K562 (cell line): ENCODE results near the gene IGFALS. TPM values are rescaled to one million over a fixed set of nuclear protein-coding genes. Genes with fewer than 3 reads are reported as not detected.

Experiments used
- CBX8 ChIP-seq: fragments of 200-600 bp; sonication (generic); IDR thresholded peaks from 2 replicates; pipeline ENCODE4 v1.6.1; 2012; ENCODE audit warnings: borderline replicate concordance, mixed run types, low read depth, mild to moderate bottlenecking, moderate library complexity, mixed read lengths, low read length, control low read depth, inconsistent platforms; ENCODE audit not compliant: poor library complexity, severe bottlenecking; ENCODE audit errors: extremely low read depth
- CREM ChIP-seq: IDR thresholded peaks from 2 replicates; pipeline ENCODE4 v1.6.1; 2014; ENCODE audit warnings: antibody characterized with exemption, low read depth
- DMBX1 ChIP-seq: fragments of 250-450 bp; sonication (Bioruptor Pico); IDR thresholded peaks from 2 replicates; pipeline ENCODE4 v1.8.0; 2022; ENCODE audit warnings: inconsistent platforms, mild to moderate bottlenecking, moderate library complexity, borderline replicate concordance
- FOXJ3 ChIP-seq: sonication (generic); formaldehyde crosslinking; IDR thresholded peaks from 2 replicates; pipeline ENCODE4 v1.4.0; 2020; ENCODE audit warnings: mild to moderate bottlenecking, missing genetic modification reagents
- GMEB1 ChIP-seq: fragments of 250-450 bp; sonication (Bioruptor Pico); IDR thresholded peaks from 2 replicates; pipeline ENCODE4 v1.4.0; 2020; ENCODE audit warnings: mild to moderate bottlenecking
- ID3 ChIP-seq, 2 experiments: fragments of 250-450 bp in 1 of 2; fragments of 450-650 bp in 1 of 2; sonication (Bioruptor Pico) in 1 of 2; IDR thresholded peaks; 2 replicates each; pipeline versions ENCODE4 v1.6.1 to v1.8.0; 2016 to 2021; ENCODE audit warnings: mild to moderate bottlenecking in 2 of 2, moderate library complexity in 2 of 2, missing compliant biosample characterization in 1 of 2, missing genetic modification characterization in 1 of 2
- ILF3 ChIP-seq: fragments of 450-650 bp; IDR thresholded peaks from 2 replicates; pipeline ENCODE4 v1.6.1; 2018; ENCODE audit warnings: antibody characterized with exemption, mild to moderate bottlenecking, moderate library complexity, borderline replicate concordance
- KDM5B ChIP-seq: fragments of 200-600 bp; sonication (generic); IDR thresholded peaks from 2 replicates; pipeline ENCODE4 v1.6.1; 2012; ENCODE audit warnings: low read depth, mild to moderate bottlenecking, moderate library complexity, low read length, control low read depth, inconsistent platforms; ENCODE audit not compliant: insufficient replicate concordance
- MAFG ChIP-seq: fragments of 450-650 bp; conservative IDR thresholded peaks from 2 replicates; pipeline ENCODE4 v1.6.1; 2016; ENCODE audit warnings: missing genetic modification characterization, missing compliant biosample characterization
- MAX ChIP-seq: sonication (generic); formaldehyde crosslinking; IDR thresholded peaks from 2 replicates; pipeline ENCODE4 v1.9.0; 2022; ENCODE audit warnings: mild to moderate bottlenecking, missing genetic modification reagents
- NFATC3 ChIP-seq: fragments of 450-650 bp; IDR thresholded peaks from 2 replicates; pipeline ENCODE4 v1.6.1; 2017; ENCODE audit warnings: mild to moderate bottlenecking
- NFIX ChIP-seq: fragments of 250-450 bp; sonication (Bioruptor Pico); IDR thresholded peaks from 2 replicates; pipeline ENCODE4 v1.4.0; 2020; ENCODE audit warnings: low read depth, mild to moderate bottlenecking, moderate library complexity
- NR2C1 ChIP-seq, 2 experiments: fragments of 450-650 bp; IDR thresholded peaks; 2 replicates each; pipeline ENCODE4 v1.6.1; 2017; ENCODE audit warnings: mild to moderate bottlenecking in 2 of 2, antibody characterized with exemption in 1 of 2, inconsistent platforms in 1 of 2, missing compliant biosample characterization in 1 of 2, missing genetic modification characterization in 1 of 2
- NRF1 ChIP-seq, 2 experiments: fragments of 450-650 bp; IDR thresholded peaks in 1 of 2; conservative IDR thresholded peaks in 1 of 2; 2 replicates each; pipeline ENCODE4 v1.6.1; 2014; ENCODE audit warnings: mild to moderate bottlenecking in 2 of 2
- PHF8 ChIP-seq: fragments of 200-600 bp; sonication (generic); IDR thresholded peaks from 2 replicates; pipeline ENCODE4 v1.6.1; 2012; ENCODE audit warnings: mixed run types, mild to moderate bottlenecking, inconsistent platforms, low read length, moderate library complexity, borderline replicate concordance
- PML ChIP-seq: IDR thresholded peaks from 2 replicates; pipeline ENCODE4 v1.6.1; 2012; ENCODE audit warnings: low read length, inconsistent platforms
- POLR2G ChIP-seq: fragments of 200-400 bp; formaldehyde crosslinking; IDR thresholded peaks from 2 replicates; pipeline ENCODE4 v1.6.1; 2017; ENCODE audit warnings: low read depth, mild to moderate bottlenecking, antibody characterized with exemption, low read length, moderate library complexity
- POU5F1 ChIP-seq: fragments of 150-350 bp; IDR thresholded peaks from 2 replicates; pipeline ENCODE4 v1.6.1; 2014; ENCODE audit warnings: borderline replicate concordance, low read length, low read depth, mild to moderate bottlenecking; ENCODE audit not compliant: partially characterized antibody
- RNF2 ChIP-seq: sonication (generic); IDR thresholded peaks from 2 replicates; pipeline ENCODE4 v1.6.1; 2016
- SLC30A9 ChIP-seq: fragments of 250-450 bp; sonication (Bioruptor Pico); IDR thresholded peaks from 2 replicates; pipeline ENCODE4 v1.8.0; 2022; ENCODE audit warnings: mild to moderate bottlenecking, moderate library complexity
- SRSF9 ChIP-seq: fragments of 200-400 bp; formaldehyde crosslinking; IDR thresholded peaks from 2 replicates; pipeline ENCODE4 v1.6.1; 2017; ENCODE audit warnings: low read depth, low read length, borderline replicate concordance
- STAT5A ChIP-seq: IDR thresholded peaks from 2 replicates; pipeline ENCODE4 v1.6.1; 2012; ENCODE audit warnings: low read length, inconsistent platforms, borderline replicate concordance
- ZBTB7A ChIP-seq: IDR thresholded peaks from 2 replicates; pipeline ENCODE4 v1.6.1; 2011; ENCODE audit warnings: low read depth, mild to moderate bottlenecking, low read length, moderate library complexity, borderline replicate concordance; ENCODE audit not compliant: control insufficient read depth
- ZKSCAN1 ChIP-seq: fragments of 150-350 bp; IDR thresholded peaks from 2 replicates; pipeline ENCODE4 v1.6.1; 2016; ENCODE audit warnings: low read depth, low read length
- ZNF134 ChIP-seq: fragments of 250-450 bp; sonication (Bioruptor Pico); conservative IDR thresholded peaks from 2 replicates; pipeline ENCODE4 v1.4.0; 2020
- ZNF589 ChIP-seq: fragments of 200-800 bp; sonication (Bioruptor generic); IDR thresholded peaks from 2 replicates; pipeline ENCODE4 v1.6.1; 2016; ENCODE audit warnings: low read depth, missing genetic modification characterization, missing compliant biosample characterization
- ZNF668 ChIP-seq: fragments of 250-450 bp; sonication (Bioruptor Pico); IDR thresholded peaks from 2 replicates; pipeline ENCODE4 v1.8.0; 2022; ENCODE audit warnings: mild to moderate bottlenecking, inconsistent platforms
- polyA plus RNA-seq, 8 experiments: library from polyadenylated mRNA; depleted of rRNA in 4 of 8; stranded (reverse) in 5 of 8; unstranded in 3 of 8; fragments of >200 nt; fragmentation: Nextera tagmentation in 2 of 8; fragmentation: Illumina TruSeq in 1 of 8; extraction: Ambion mirVana in 2 of 8; extraction: Trizol in 1 of 8; gene quantifications; 2 replicates each; pipeline versions ENCODE4 v1.2.1 to v1.2.3, GENCODE V29; 2011 to 2014; ENCODE audit warnings: inconsistent platforms in 1 of 8, missing spikeins in 1 of 8
- total RNA-seq, 7 experiments: library from RNA; depleted of rRNA in 6 of 7; stranded (reverse); fragments of >200 nt in 6 of 7; fragmentation: Illumina TruSeq in 2 of 7; extraction: Trizol in 2 of 7; gene quantifications; 2 replicates each; pipeline versions ENCODE4 v1.2.1 to v1.2.3, GENCODE V29; 2011 to 2021; ENCODE audit warnings: low replicate concordance in 1 of 7

Gene IGFALS
- total and polyA plus RNA-seq, 9 of the 15 experiments (the other 6 are each of a cell fraction or from before 2014, with no cell fraction given) = not detected

GRCh38 chr16:1832838-1833454 is 39.4 kb upstream of the IGFALS start (continued):
- 0 out of 2 replicates have a peak, but pooled peaks have one; percentile 10 for TF ChIP-seq GMEB1 (CRISPR knock-in tag)
- peak; percentile 90 for TF ChIP-seq RNF2
- TF ChIP-seq MAFG (tag) = no peak
- TF ChIP-seq ZNF668 (CRISPR knock-in tag) = no peak
- TF ChIP-seq ZKSCAN1 = no peak
- 0 out of 2 replicates have a peak, but pooled peaks have one; percentile 16 for TF ChIP-seq ILF3
- no peak for TF ChIP-seq POLR2G
- no peak for TF ChIP-seq NFIX (CRISPR knock-in tag)
- peak; percentile 74; the same call in 1 of the 2 replicates for TF ChIP-seq ZNF589 (CRISPR knock-in tag)
- TF ChIP-seq ID3 (CRISPR knock-in tag; IDR thresholded peaks at IDR 0.05) = no peak
- TF ChIP-seq ID3 (tag; IDR thresholded peaks at IDR 0.05) = peak; percentile 92; the same call in 1 of the 2 replicates
- no peak for TF ChIP-seq ZNF134 (CRISPR knock-in tag)
- TF ChIP-seq DMBX1 (CRISPR knock-in tag) = peak; percentile 78
- no peak for TF ChIP-seq SRSF9
- peak; percentile 89 to 91 for TF ChIP-seq NRF1 (conservative IDR thresholded peaks at IDR 0.05 in 1 of 2, IDR thresholded peaks at IDR 0.05 in 1 of 2)
- no peak for TF ChIP-seq POU5F1
- TF ChIP-seq CBX8 = no peak
- no peak for TF ChIP-seq SLC30A9 (CRISPR knock-in tag)
- peak; percentile 86 for TF ChIP-seq CREM
- peak; percentile 80 for TF ChIP-seq MAX
- TF ChIP-seq ZBTB7A = peak; percentile 93
- no peak for TF ChIP-seq FOXJ3 (CRISPR knock-in tag)
- TF ChIP-seq NR2C1 (IDR thresholded peaks at IDR 0.05) = peak; percentile 80
- TF ChIP-seq NR2C1 (tag; IDR thresholded peaks at IDR 0.05) = peak; percentile 76
- peak; percentile 97 for TF ChIP-seq PML
- TF ChIP-seq NFATC3 = peak; percentile 79; the same call in 1 of the 2 replicates
- TF ChIP-seq STAT5A = peak; percentile 96
- TF ChIP-seq KDM5B = no peak
- TF ChIP-seq PHF8 = no peak
